ELR (cell line): ENCODE data around the gene SORCS3.

Source experiments
- DNase-seq: peaks from one replicate; pipeline ENCODE4 v3.0.0-alpha.2; 2015; ENCODE audit warnings: low read depth

SORCS3 gene

GRCh38 chr10:105188737-105189462 is 547.8 kb downstream of the SORCS3 start:
- DNase-seq, result peak; percentile 20

DNA sequence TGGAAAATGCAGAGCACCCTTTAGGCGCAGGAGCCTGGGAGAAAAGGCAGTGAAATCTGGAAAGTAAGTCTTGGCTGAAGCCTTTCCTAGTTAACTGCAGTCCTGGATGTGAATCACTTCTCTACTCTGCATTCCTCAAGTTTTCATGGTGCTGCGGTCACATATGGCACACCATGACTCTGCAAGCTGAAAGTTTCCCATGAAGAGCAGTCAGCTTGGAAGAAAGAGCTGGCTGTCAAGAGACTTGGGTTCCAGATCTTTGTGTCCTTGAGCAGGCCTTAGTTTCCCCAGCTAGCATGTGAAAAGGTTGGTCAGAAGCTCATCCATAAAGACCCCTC is 548.3 kb downstream of the SORCS3 start:
- peak; percentile 1 for DNase-seq

DNA sequence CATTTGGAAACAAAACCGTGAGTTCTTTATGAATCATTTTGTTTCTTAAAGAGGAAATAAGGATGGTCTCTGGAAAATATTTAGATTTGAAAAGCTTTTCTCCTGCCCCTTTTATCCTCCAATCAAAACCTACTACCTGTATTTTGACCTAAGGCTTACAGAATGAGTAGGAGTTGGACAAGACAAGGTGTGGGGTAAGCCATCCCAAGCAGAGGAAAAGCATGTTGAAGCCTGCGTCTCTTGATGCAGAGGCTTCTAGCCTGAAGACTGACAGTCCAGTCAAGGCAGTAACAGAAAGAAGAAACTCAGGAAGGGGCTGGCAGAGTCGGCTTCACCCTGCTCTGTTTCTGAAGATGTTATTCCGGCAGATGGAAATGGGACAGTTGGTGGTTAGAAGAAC is 551.1 kb downstream of the SORCS3 start:
- DNase-seq, result no peak

DNA sequence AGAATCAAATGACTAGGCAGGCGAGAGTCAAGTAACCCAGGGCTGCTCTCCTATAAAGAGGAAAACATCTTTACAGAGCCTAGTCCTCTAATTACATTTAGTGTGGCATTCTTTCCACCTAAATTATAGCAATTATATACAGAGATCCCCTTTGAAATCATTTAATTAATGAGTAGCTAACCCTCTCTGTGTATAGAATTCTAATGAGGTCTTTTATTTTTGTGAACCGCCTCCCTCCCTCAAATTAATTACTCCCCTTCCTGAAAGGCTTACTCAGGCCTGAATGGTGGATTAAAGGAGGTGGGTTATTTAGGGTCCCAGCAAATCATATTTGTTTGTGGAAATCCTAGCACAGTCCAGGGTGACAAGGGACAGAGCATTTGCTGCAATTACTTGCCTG is 551.8 kb downstream of the SORCS3 start:
- DNase-seq, result no peak

- no peak for DNase-seq
These were observed 554.7 kb downstream of the SORCS3 start for GRCh38 chr10:105195831-105196230.

GRCh38 chr10:105197598-105198364 is 556.7 kb downstream of the SORCS3 start:
- no peak for DNase-seq

DNA sequence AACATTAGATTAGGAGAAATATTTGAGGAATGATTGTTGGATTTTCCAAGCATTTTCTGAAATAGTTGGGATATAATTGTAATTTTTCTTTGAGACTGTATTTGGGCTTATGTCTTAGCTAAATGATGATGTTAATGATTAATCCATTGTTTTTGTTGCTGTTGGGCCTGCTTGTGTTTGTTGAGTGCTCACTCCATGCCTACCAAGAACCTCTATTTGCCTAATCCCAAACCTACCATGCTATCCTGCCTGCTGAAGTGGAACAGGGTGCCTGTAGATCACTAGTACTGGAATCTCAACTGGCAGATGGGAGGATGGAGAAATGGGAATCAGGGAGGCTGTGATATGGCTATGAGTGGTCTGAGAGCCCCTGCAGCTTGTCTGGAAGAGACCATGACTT is 565.5 kb downstream of the SORCS3 start:
- DNase-seq, result no peak

DNA sequence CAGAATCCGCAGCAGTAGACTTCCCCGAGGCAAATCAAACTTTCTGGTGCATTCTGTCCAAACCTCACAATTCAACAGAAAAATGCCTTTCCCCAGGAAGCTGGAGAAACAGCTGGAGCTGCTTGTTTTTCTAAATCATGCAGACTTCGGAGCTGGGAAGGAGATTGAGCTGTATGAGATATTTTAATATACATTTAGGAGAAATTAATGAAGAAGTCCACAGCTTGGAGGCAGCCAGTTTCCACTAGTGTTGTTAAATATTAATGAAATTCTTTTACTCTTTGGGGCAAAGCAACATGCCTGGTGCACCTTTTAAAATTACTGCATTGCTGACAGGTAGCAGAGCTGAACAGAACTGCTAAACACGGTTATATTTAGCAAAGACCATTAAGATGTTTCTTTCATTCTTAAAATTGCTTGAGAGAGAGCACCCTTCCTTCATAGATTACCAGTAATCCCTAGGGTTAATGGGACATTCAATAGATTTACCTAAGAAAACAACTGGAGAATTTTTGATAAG is 566.4 kb downstream of the SORCS3 start:
- DNase-seq, result no peak

- DNase-seq, result no peak
These were observed 569.5 kb downstream of the SORCS3 start for GRCh38 chr10:105210546-105210945.

GRCh38 chr10:105237685-105238084 is 596.6 kb downstream of the SORCS3 start:
- DNase-seq, result no peak

- no peak for DNase-seq
These were observed 598.5 kb downstream of the SORCS3 start for GRCh38 chr10:105239311-105240219.

DNA sequence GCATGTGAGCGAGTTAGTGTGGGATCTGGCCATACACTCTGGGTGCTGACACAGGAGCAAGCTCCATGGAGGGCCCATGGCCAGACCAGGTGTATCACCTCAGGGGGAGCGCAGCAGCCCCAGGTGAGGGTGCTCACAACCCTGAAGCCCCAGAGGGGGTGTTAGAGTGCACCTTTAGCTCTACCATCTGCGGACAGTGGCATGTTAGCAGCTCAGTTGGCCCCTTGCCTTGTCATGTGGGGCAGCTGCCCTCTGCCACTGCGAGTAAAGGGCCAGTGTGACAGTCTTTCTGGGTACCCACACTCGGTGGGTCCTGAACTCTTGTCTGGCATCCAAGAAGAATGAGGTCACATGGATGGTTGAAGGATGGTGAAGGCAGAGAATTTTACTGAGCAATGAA is 600.2 kb downstream of the SORCS3 start:
- DNase-seq, result no peak

- peak; percentile 0 for DNase-seq
These were observed 602.3 kb downstream of the SORCS3 start for GRCh38 chr10:105243381-105243780.

- DNase-seq, result no peak
These were observed 602.7 kb downstream of the SORCS3 start for GRCh38 chr10:105243825-105244224.

DNA sequence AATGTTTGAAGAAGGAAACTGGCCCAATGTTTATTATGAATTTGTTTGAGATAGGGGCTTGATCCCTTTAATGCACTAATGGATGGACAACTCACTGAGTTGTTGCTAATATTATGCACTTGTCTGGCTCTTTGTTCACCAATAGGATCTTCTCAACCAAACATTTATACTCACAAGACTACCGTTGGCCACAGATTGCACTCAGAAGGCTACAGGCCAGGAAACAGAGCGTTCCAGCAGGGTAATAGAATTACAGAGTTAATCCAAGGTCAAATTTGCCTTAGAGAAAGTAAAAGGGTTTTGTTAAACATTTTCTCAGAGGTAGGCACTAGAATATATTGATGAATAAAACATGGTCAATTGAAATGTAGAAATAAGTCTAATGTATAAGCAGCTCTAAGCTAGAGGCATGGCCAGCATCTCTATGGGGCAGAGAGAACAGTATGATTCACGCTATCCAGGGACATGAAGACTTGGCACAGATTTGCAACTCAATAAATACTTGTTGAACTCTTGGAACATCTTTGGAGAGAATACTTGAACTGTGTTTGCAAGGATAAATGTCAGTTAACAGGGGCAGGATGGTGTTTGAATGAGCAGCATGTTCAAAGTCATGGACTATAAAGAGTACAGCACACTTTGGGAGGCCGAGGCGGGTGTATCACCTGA is 606.9 kb downstream of the SORCS3 start:
- DNase-seq, result no peak

DNA sequence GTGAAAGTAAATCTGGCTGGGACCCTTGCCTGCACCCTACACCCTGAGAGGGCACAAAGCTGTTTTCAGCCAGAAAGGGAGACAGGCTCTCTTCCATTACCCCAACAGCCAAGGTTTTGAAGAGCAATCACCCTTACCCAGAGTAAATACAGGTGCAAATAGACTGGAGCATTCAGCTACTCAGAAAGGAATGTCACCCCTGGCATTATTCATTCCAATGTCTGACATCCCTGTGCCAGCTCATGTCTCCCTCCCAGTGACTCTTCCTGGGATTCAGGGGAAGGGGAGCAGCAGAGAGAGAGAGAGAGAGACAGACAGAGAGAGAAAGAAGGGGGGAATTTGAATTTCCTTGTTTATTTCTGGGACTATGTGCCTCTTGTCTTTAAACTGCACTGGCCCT is 611.8 kb downstream of the SORCS3 start:
- DNase-seq, result no peak

GRCh38 chr10:105253515-105254212 is 612.6 kb downstream of the SORCS3 start:
- no peak for DNase-seq

GRCh38 chr10:105258036-105258673 is 617.1 kb downstream of the SORCS3 start:
- DNase-seq, result no peak

DNA sequence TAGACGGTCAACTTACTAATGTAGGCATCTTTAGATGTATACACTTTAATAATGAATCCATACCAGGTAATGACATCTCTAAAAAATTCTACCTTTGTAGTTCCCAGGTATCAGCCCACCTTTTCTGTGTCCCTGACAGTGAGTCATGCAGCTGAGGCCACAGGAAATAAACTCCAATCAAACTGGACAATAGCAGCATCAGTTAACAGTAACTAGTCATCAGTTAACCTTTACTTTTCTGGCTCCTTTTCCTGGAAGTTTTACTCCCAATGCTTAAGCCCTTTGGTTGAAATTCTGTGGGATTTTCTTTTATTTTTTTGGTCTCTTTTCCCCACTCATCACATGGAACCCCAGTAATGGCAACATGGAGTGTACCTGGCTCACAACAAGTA is 617.6 kb downstream of the SORCS3 start:
- DNase-seq, result no peak

GRCh38 chr10:105259201-105259600 is 618.1 kb downstream of the SORCS3 start:
- no peak for DNase-seq

DNA sequence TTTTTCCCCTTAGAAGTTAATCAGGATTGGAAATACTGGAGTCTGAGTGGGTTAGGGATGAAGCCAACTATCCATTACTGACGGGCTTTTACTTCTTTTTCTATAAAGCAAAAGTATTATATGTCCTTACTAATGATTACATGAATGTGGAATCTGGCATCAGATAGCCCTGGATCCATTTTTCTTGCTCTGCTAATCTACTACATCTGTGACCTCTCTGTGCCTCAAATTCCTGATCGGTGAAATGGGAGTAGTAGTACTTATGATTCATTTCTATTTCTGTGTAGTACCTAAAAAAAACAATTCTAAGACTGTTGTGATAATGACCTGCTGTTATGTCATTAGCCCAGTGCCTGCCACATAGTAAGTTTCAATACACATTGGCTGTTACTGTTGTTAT is 621.6 kb downstream of the SORCS3 start:
- DNase-seq, result no peak
